Suprapubic skin (tissue), 3 donors: ENCODE data around the gene CD6.

Source experiments
- EP300 ChIP-seq: sonication (generic); formaldehyde crosslinking; IDR thresholded peaks from one replicate; pipeline ENCODE4 v1.6.1; 2017; ENCODE audit warnings: antibody characterized with exemption
- POLR2A ChIP-seq, 2 donors: fragments of 450-650 bp; IDR thresholded peaks; one replicate each; pipeline ENCODE4 v1.6.1; 2017; ENCODE audit warnings: antibody characterized with exemption in 2 of 2, mild to moderate bottlenecking in 2 of 2, moderate library complexity in 2 of 2
- TF ChIP-seq, protein P1 (sequence below), 2 donors: fragments of 200-600 bp in 1 of 2; fragments of 450-650 bp in 1 of 2; sonication (generic) in 1 of 2; IDR thresholded peaks; one replicate each; pipeline ENCODE4 v1.5.1; 2016 to 2019; ENCODE audit warnings: antibody characterized with exemption in 2 of 2, mild to moderate bottlenecking in 1 of 2, moderate library complexity in 1 of 2

DNA sequence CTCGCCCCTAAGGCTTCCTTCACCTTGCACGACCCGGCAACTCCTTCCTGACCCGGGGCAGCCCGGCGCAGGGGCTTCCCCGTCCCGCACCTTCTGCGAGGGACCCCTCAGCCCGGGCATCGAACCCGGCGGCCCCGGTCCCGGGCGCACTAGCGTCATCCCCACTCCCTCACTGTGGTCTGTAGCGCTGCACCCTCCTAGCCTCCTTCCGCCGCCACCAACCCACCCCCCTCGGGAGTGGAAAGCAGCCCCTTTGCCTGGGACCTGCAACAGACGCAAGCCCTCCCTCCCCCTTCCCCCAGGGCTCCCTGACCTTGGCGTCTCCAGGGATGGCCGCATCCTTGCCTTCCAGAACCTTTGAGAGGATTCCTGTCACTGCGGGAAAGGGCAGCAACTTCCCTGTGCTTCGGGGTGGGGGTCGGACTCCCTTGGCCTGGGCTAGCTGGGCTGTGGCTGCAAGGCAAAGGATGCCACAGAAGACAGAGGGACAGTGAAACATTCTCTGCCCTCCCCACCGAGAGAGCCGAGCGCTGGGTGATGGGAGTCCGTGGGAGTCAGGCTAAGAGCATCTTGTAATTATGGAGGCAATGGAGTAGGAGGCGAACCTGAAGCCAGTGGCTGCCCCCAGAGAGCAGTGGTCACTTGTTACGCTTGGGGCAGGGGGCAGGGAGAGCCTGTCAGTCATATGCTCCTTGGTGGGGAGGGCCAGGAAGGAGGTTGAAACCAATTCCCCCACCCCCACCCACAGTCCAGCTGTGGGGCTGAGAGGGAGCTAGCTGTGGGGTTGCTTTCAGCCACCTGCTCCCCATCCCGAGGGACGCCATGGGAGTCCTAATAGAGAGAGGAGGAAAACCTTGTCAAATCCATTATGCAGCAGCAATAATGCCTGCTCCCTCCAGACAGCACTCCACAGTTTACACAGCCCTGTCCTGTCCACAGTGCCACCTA, 46.3 kb upstream of the CD6 start:
- TF ChIP-seq, protein P1, sequence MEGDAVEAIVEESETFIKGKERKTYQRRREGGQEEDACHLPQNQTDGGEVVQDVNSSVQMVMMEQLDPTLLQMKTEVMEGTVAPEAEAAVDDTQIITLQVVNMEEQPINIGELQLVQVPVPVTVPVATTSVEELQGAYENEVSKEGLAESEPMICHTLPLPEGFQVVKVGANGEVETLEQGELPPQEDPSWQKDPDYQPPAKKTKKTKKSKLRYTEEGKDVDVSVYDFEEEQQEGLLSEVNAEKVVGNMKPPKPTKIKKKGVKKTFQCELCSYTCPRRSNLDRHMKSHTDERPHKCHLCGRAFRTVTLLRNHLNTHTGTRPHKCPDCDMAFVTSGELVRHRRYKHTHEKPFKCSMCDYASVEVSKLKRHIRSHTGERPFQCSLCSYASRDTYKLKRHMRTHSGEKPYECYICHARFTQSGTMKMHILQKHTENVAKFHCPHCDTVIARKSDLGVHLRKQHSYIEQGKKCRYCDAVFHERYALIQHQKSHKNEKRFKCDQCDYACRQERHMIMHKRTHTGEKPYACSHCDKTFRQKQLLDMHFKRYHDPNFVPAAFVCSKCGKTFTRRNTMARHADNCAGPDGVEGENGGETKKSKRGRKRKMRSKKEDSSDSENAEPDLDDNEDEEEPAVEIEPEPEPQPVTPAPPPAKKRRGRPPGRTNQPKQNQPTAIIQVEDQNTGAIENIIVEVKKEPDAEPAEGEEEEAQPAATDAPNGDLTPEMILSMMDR (IDR thresholded peaks at IDR 0.05) = no peak
- TF ChIP-seq EP300 = no peak
- no peak for TF ChIP-seq POLR2A (IDR thresholded peaks at IDR 0.05)
